Measurements from ENCODE around the gene MBD4. TPM values are rescaled to one million over a fixed set of nuclear protein-coding genes. Genes with fewer than 3 reads are reported as not detected.

The MBD4 gene
- total RNA-seq, 1 experiment from 2014 or later, result 11.4 TPM

DNA sequence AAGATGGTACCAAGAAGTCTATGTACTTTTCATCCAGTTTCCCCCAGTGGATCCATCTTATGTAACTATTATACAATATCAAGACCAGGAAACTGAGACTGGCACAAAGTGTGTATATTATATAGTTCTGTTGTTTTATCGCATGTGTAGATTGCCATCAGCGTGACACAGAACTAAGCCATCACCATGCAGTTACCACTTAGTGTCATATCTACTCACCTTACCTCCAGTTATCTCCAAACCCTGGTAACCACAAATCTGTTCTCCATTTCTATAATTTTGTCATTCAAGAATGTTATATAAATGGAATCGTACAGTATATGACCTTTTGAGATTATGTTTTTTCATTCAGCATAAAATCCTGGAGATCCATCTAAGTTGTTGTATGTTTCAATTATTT, 23.3 kb upstream of the MBD4 start:
- H2AFZ ChIP-seq (ENCODE audit: low read length), result no peak overlapping the region
- H3K27ac ChIP-seq (ENCODE audit: low read length), result no peak overlapping the region
- no peaks in the 10 kb centered on the region for H3K79me2 ChIP-seq (ENCODE audit: low read length)
- H4K20me1 ChIP-seq (ENCODE audit: low read length), result no peaks in the 10 kb centered on the region
- CTCF ChIA-PET, result no interaction called here
- intact Hi-C loops (cut with micrococcal nuclease), result no loop called here
- H3K27me3 ChIP-seq (ENCODE audit: low read length), result no peaks in the 10 kb centered on the region
- POLR2A ChIA-PET (ENCODE audit: unreplicated experiment), result no interaction called here
- DNase-seq (no peak), ATAC-seq (no peak)
- no TSS peak for BruUV-seq (replicated peaks)
- no peaks in the 10 kb centered on the region for H3F3A ChIP-seq (ENCODE audit: low read length, unreplicated experiment)
- H3K36me3 ChIP-seq (ENCODE audit: low read depth, low read length), result no peaks in the 10 kb centered on the region
- H3K9me3 ChIP-seq (ENCODE audit: low read length), result no peaks in the 10 kb centered on the region
- H3K4me1 ChIP-seq (ENCODE audit: insufficient read depth, low read length), result peaks cover 19% of the 10 kb centered on the region
- H3K9me2 ChIP-seq (replicated peaks; ENCODE audit: low read length), result no peaks in the 10 kb centered on the region
- TF ChIP-seq, protein P1, sequence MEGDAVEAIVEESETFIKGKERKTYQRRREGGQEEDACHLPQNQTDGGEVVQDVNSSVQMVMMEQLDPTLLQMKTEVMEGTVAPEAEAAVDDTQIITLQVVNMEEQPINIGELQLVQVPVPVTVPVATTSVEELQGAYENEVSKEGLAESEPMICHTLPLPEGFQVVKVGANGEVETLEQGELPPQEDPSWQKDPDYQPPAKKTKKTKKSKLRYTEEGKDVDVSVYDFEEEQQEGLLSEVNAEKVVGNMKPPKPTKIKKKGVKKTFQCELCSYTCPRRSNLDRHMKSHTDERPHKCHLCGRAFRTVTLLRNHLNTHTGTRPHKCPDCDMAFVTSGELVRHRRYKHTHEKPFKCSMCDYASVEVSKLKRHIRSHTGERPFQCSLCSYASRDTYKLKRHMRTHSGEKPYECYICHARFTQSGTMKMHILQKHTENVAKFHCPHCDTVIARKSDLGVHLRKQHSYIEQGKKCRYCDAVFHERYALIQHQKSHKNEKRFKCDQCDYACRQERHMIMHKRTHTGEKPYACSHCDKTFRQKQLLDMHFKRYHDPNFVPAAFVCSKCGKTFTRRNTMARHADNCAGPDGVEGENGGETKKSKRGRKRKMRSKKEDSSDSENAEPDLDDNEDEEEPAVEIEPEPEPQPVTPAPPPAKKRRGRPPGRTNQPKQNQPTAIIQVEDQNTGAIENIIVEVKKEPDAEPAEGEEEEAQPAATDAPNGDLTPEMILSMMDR (conservative IDR thresholded peaks at IDR 0.05; ENCODE audit: low read depth, low read length), result no peak
- no peak for TF ChIP-seq EZH2 (IDR thresholded peaks at IDR 0.05; ENCODE audit: low read length, unreplicated experiment)
- TF ChIP-seq EZH2phosphoT487 (IDR thresholded peaks at IDR 0.05; ENCODE audit: borderline replicate concordance, low read length), result no peak
- H3K4me3 ChIP-seq (ENCODE audit: low read length), result no peak overlapping the region
- H3K4me2 ChIP-seq (ENCODE audit: low read length), result no peak overlapping the region
- H3K9ac ChIP-seq (ENCODE audit: low read length), result no peak overlapping the region

DNA sequence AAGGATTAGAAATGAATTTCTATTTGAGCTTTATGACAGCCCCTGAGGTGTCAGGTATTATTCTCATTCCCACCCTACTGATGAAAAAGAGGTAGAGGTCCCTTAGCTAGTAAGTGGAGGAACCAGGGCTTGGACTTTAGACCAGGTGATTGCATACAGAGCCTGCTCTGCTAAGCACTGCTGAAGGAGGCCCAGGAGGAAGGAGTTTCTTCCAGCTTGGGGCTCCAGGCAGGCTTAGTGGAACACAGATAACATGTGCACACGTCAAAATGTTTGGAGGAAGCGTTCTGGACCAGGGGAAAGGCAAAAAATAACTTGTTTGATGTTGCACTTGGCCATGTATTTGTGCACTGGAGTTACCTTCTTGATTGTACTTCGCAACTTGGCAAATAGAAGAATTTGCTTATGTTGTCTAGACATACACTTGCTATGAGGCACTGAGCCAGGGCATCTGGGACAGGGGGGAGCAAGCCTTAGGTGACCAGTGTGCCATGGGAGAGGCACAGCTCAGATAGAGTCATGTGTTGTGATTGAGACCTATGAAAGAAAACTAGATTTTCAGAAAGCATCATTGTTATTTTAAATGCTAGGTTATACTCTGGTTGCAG, 22.7 kb upstream of the MBD4 start:
- ATAC-seq (no peak), DNase-seq (no peak)
- H3K4me1 ChIP-seq (ENCODE audit: insufficient read depth, low read length), result peaks cover 19% of the 10 kb centered on the region
- no peaks in the 10 kb centered on the region for H3K36me3 ChIP-seq (ENCODE audit: low read depth, low read length)
- H3K4me2 ChIP-seq (ENCODE audit: low read length), result no peak overlapping the region
- no peaks in the 10 kb centered on the region for H3K79me2 ChIP-seq (ENCODE audit: low read length)
- POLR2A ChIA-PET (ENCODE audit: unreplicated experiment), result no interaction called here
- H4K20me1 ChIP-seq (ENCODE audit: low read length), result no peaks in the 10 kb centered on the region
- CTCF ChIA-PET, result no interaction called here
- no peak overlapping the region for H2AFZ ChIP-seq (ENCODE audit: low read length)
- intact Hi-C loops (cut with micrococcal nuclease), result no loop called here
- no TSS peak for BruUV-seq (replicated peaks)
- H3K27me3 ChIP-seq (ENCODE audit: low read length), result no peaks in the 10 kb centered on the region
- no peaks in the 10 kb centered on the region for H3F3A ChIP-seq (ENCODE audit: low read length, unreplicated experiment)
- TF ChIP-seq EZH2 (IDR thresholded peaks at IDR 0.05; ENCODE audit: low read length, unreplicated experiment) (no peak), EZH2phosphoT487 (IDR thresholded peaks at IDR 0.05; ENCODE audit: borderline replicate concordance, low read length) (no peak)
- TF ChIP-seq, protein P1 (conservative IDR thresholded peaks at IDR 0.05; ENCODE audit: low read depth, low read length), result no peak
- H3K27ac ChIP-seq (ENCODE audit: low read length), result peak overlapping the region; percentile 90
- no peak overlapping the region for H3K9ac ChIP-seq (ENCODE audit: low read length)
- H3K9me2 ChIP-seq (replicated peaks; ENCODE audit: low read length), result no peaks in the 10 kb centered on the region
- no peaks in the 10 kb centered on the region for H3K9me3 ChIP-seq (ENCODE audit: low read length)
- no peak overlapping the region for H3K4me3 ChIP-seq (ENCODE audit: low read length)

DNA sequence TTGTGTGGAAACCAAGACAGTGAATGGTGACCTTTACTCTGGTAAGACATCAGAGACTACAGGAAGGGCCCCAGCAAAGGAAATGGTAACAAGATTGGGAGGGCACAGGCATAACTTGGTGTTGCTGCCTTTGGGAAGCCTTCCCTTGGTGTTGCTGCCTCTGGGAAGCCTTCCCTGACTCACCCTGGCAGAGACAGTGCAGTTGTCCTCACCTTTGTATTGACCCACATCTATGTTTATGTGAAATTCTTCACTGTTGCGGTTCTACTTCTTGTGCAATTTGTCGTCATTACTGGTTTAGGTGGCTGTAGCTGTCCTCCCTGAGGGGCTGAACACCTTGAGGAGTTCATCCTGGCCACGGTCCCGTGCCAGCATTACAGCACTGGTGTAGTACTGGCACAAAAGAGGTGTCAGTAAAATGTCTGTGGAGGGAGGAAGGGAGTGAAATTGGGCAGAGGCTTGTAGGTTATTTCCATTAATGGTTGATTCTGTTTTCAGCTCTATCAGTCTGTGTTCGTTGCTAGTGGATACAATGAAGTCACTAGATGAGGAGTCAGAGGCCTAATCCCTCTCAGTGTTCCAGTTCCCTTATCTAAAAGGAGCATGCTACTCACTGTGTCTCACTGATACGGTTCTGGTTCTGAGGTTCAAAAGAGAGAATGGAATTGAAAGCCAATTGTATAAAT, 21.9 kb upstream of the MBD4 start:
- 0 out of 2 replicates have a peak overlapping the region, but pooled peaks have one; percentile 22 for H2AFZ ChIP-seq (ENCODE audit: low read length)
- ChIA-PET POLR2A (ENCODE audit: unreplicated experiment) (no interaction called here), CTCF (no interaction called here)

More for the DNA sequence above, 21.9 kb upstream of the MBD4 start:
- ATAC-seq, result peak; percentile 40; the same call in 1 of the 2 replicates
- Histone ChIP-seq H4K20me1 (ENCODE audit: low read length) (no peaks in the 10 kb centered on the region), H3K36me3 (ENCODE audit: low read depth, low read length) (no peaks in the 10 kb centered on the region), H3K27me3 (ENCODE audit: low read length) (no peaks in the 10 kb centered on the region), H3K79me2 (ENCODE audit: low read length) (no peaks in the 10 kb centered on the region), H3K4me1 (ENCODE audit: insufficient read depth, low read length) (peaks cover 19% of the 10 kb centered on the region), H3K9ac (ENCODE audit: low read length) (peak overlapping the region; percentile 51), H3K4me3 (ENCODE audit: low read length) (peak overlapping the region; percentile 25; the same call in 1 of the 2 replicates), H3K9me2 (replicated peaks; ENCODE audit: low read length) (no peaks in the 10 kb centered on the region), H3F3A (ENCODE audit: low read length, unreplicated experiment) (no peaks in the 10 kb centered on the region), H3K27ac (ENCODE audit: low read length) (peak overlapping the region; percentile 90), H3K4me2 (ENCODE audit: low read length) (peak overlapping the region; percentile 42), H3K9me3 (ENCODE audit: low read length) (no peaks in the 10 kb centered on the region)
- TF ChIP-seq EZH2 (IDR thresholded peaks at IDR 0.05; ENCODE audit: low read length, unreplicated experiment), result no peak
- TF ChIP-seq EZH2phosphoT487 (IDR thresholded peaks at IDR 0.05; ENCODE audit: borderline replicate concordance, low read length), result no peak
- TF ChIP-seq, protein P1 (conservative IDR thresholded peaks at IDR 0.05; ENCODE audit: low read depth, low read length), result no peak
- peak; percentile 51 for DNase-seq
- intact Hi-C loops (cut with micrococcal nuclease), result no loop called here
- no TSS peak for BruUV-seq (replicated peaks)
